ENCODE data around the gene ANKRD33B. TPM values are rescaled to one million over a fixed set of nuclear protein-coding genes. Genes with fewer than 3 reads are reported as not detected.

ANKRD33B gene
- total and polyA plus RNA-seq, 2 experiments from 2014 or later, result 2.9 to 15.4 TPM

- no peak for TF ChIP-seq REST (IDR thresholded peaks at IDR 0.05; ENCODE audit: unreplicated experiment)
Observed at GRCh38 chr5:10542055-10542550, 21.8 kb upstream of the ANKRD33B start (continued).

- DNase-seq (ENCODE audit: low spot score) (no peak), ATAC-seq (no peak)
- Mint-ChIP-seq H3K9me3 (peaks cover 1% of the 10 kb centered on the region; the same call in 1 of the 3 replicates), H3K4me1 (no peaks in the 10 kb centered on the region), H3K4me3 (no peak overlapping the region), H3K36me3 (ENCODE audit: low read depth) (no peaks in the 10 kb centered on the region), H3K27me3 (ENCODE audit: insufficient read depth, low read depth, poor library complexity) (no peaks in the 10 kb centered on the region), H3K27ac (no peak overlapping the region)
- no peak overlapping the region for H3K4me3 ChIP-seq
- no peaks in the 10 kb centered on the region for H3K79me2 ChIP-seq (replicated peaks; ENCODE audit: insufficient read depth)
- no peaks in the 10 kb centered on the region for H3K9me2 ChIP-seq (ENCODE audit: insufficient read depth)
- no peaks in the 10 kb centered on the region for H3K4me1 ChIP-seq (ENCODE audit: insufficient read depth)
- H3K27ac ChIP-seq (ENCODE audit: low read depth), result no peak overlapping the region
- no peak overlapping the region for H2AFZ ChIP-seq
- no peaks in the 10 kb centered on the region for H3K27me3 ChIP-seq (ENCODE audit: insufficient read depth)
- no peaks in the 10 kb centered on the region for H4K20me1 ChIP-seq (replicated peaks; ENCODE audit: insufficient read depth)
- H3K4me2 ChIP-seq, result no peak overlapping the region
- TF ChIP-seq EZH2phosphoT487 (IDR thresholded peaks at IDR 0.05; ENCODE audit: unreplicated experiment), result no peak
- TF ChIP-seq NANOG (IDR thresholded peaks at IDR 0.05; ENCODE audit: borderline replicate concordance), result no peak
- TF ChIP-seq CTCF (conservative IDR thresholded peaks at IDR 0.05; ENCODE audit: low read depth in 2 of 2), result no peak
- TF ChIP-seq EZH2 (IDR thresholded peaks at IDR 0.05; ENCODE audit: low read depth, unreplicated experiment), result no peak
- no peak for TF ChIP-seq ZNF114 (CRISPR knock-in tag; IDR thresholded peaks at IDR 0.05)
- no peak for TF ChIP-seq POLR2AphosphoS5 (IDR thresholded peaks at IDR 0.05; ENCODE audit: low read depth)
- no peak for TF ChIP-seq REST (IDR thresholded peaks at IDR 0.05; ENCODE audit: unreplicated experiment)
- no peak for TF ChIP-seq STAT1 (IDR thresholded peaks at IDR 0.05; ENCODE audit: unreplicated experiment)
- peaks cover 5% of the 10 kb centered on the region for H3F3A ChIP-seq (replicated peaks; ENCODE audit: low read depth)
- no peaks in the 10 kb centered on the region for H3K36me3 ChIP-seq (ENCODE audit: insufficient read depth)
Observed at GRCh38 chr5:10543585-10544040, 20.3 kb upstream of the ANKRD33B start.

Measured in GM23338 (cell line).